Measurements from ENCODE around the gene SLC4A11.

Gene SLC4A11

DNA sequence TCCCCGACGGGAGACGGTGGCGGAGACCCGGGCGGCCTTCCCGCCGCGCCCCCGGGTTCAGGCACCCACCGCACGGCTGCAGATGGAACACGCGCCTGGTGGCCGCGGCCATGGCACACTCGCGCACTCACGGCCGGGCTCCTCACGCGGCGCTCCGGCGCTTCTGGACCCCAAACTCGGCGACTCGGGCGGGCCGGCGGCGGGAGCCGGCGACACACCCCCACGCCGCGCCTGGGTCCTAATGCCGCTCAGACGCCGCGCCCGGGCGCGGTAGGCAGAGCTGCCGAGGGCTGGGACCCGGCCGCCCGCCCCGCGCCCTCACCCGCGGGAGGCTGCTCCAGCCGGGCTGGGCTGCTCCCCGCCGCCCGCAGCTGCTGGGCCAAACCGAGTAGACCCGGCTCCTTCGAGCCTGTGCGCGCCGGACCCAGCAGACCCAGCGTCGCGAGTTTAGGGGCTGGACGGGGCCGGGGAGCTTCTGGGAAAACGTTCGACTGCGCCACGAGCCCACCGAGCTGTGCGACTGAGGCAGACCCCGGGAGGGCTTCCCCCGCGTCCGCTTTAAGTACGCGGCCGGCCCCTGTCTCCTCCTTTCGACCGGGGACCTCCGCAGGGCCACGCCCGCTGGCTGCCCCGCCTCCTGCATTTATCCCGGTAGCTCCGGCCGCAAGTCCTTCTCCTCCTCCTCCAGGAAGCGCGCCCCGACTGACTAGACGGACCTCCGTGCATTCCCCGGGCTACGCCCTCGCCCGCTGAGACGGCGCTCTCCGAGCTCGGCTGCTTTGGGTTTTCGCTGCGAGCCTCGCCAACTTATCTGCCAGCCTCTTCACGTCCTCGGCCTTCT lies at the start of gene SLC4A11:
Gene SLC4A11, minus strand, starts transcription at position 165 of the 841 bp plus-strand sequence. Its CDS starts 53 bp downstream, at position 112.
- no peak for TF ChIP-seq Cebpa-rat (IDR thresholded peaks at IDR 0.05)
- Histone ChIP-seq H4K20me1 (peaks cover 0 to 53% (median 21%) of the 10 kb centered on the region in 11 experiments; a peak in 13 of 22 replicates), H3K36me3 (no peaks in the 10 kb centered on the region), H3K27ac (peak within 1 kb of the TSS in 4 of 11 experiments; percentile 20 to 63 (median 40); a peak in 5 of 22 replicates), H3K27me3 (peaks cover 61 to 93% (median 76%) of the 10 kb centered on the region in 11 experiments), H3K9me3 (replicated peaks in 1 of 11) (no peaks in the 10 kb centered on the region), H3K4me3 (peak within 1 kb of the TSS; percentile 66 to 92 (median 75)), H3K9ac (peak within 1 kb of the TSS; percentile 41 to 83 (median 71)), H3K4me1 (peaks cover 0 to 26% (median 17%) of the 10 kb centered on the region in 10 experiments; a peak in 15 of 20 replicates), H3K4me2 (peak within 1 kb of the TSS; percentile 91 to 98 (median 96))

DNA sequence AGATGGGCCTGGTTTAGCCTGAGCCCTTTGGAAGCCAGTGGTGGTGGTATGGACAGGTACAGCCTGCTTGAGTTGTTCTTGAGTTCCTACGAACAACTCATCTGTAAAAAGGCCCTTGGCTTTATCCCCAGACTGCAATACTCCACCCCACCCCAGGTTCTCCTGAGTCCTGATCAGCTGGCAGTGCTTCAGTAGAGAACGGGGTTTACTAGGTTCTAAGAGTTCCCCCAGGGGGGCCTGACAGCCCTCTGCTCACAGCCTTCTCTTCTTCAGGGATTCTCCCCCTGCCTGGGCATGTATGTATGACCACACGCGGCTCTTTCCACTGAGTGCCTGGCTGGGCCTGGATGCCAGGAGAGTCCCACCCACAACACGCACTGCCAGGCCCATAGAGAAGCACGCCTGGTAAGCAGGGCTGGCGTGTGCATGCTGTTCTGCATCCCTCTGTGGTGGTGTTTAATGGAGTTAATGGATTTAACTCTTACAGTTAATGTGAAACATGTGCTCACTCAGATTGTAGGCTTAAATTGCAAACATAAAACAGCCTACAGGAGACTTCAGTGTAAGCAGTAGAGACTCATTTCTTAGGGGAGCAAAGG lies 44.3 kb upstream of the SLC4A11 start:
- no peak overlapping the region for H3K27ac ChIP-seq
- peaks cover 0 to 15% (median 3%) of the 10 kb centered on the region in 10 experiments; a peak in 6 of 20 replicates for H3K4me1 ChIP-seq
- TF ChIP-seq Cebpa-rat (IDR thresholded peaks at IDR 0.05) = no peak
- H3K9ac ChIP-seq = no peak overlapping the region
- no peaks in the 10 kb centered on the region for H3K9me3 ChIP-seq (replicated peaks in 1 of 11)
- peaks cover 55 to 99% (median 73%) of the 10 kb centered on the region in 11 experiments for H3K36me3 ChIP-seq
- H3K27me3 ChIP-seq = no peaks in the 10 kb centered on the region
- peaks cover 0 to 9% (median 0%) of the 10 kb centered on the region in 11 experiments; a peak in 2 of 22 replicates for H4K20me1 ChIP-seq
- no peak overlapping the region for H3K4me3 ChIP-seq
- peak overlapping the region in 4 of 11 experiments; percentile 10 to 38 (median 20); a peak in 3 of 22 replicates for H3K4me2 ChIP-seq

DNA sequence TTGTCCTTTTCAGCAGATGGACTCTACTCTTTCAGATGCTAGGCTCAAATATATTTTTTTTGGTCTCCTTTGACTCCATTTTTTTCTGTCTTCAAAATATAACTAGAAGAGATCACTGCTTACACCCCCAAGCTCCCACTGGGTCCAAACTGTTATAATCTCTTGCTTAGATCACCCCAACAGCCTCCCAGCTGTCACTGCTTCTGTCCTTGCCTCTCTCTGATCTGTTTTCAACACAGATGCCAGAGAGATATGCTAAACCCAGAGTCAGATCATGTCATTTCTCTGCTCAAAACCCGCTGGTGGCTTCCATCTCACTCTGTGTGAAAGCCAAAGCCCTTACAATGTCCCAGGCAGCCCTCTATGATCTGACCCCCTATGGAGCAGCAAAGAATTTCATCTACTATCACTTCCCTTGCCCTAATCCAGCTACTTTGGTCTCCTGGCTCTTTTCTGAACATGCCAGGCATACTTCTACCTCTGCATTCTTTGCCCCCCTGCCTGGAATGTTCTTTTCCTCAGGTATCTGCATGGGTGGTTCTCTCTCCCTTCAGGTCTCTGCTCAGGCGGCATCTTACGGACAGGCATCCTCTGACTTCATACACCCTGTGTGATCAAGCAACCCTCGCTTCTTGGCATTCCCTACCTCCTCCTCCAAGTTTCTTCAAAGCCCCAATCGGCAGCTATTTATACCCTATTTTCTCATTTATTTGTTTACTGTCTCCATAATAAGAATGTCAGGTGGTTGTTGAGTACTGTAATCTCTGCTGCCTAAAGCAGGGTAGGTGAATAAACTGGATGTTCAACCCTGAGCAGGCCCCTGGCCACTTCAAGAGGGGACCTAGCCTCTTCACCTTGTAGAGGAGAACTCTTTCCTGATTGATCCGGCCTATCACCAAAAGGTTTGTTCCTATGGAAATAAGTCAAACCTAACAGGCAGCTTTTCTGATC lies 43.6 kb upstream of the SLC4A11 start:
- Histone ChIP-seq H3K27me3 (no peaks in the 10 kb centered on the region), H3K9me3 (replicated peaks in 1 of 11) (no peaks in the 10 kb centered on the region), H3K4me1 (peaks cover 0 to 15% (median 3%) of the 10 kb centered on the region in 10 experiments; a peak in 6 of 20 replicates), H3K27ac (no peak overlapping the region), H3K4me3 (no peak overlapping the region), H3K4me2 (no peak overlapping the region), H3K9ac (no peak overlapping the region), H3K36me3 (peaks cover 58 to 99% (median 73%) of the 10 kb centered on the region in 11 experiments), H4K20me1 (peaks cover 0 to 9% (median 0%) of the 10 kb centered on the region in 11 experiments; a peak in 2 of 22 replicates)
- TF ChIP-seq Cebpa-rat (IDR thresholded peaks at IDR 0.05) = no peak

DNA sequence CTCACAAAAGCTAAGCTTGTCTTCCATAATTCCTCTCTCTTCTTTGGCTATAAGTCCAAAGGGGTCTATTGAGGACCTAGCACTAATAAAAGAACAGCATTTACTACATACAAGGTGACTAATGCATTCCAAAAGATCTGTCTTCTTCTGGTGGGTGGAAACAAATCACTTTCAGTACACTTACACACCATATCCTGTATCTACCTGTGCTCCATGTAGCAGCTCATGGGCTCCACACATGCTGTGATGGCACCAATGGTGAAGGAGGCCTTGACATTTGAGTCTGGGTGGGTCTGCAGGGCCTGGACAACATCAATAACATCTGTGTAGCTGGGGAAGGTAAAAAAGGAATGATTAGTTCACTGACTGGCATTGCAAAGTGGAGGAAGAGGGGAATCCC lies 42.4 kb upstream of the SLC4A11 start:
- H3K27me3 ChIP-seq = no peaks in the 10 kb centered on the region
- H4K20me1 ChIP-seq = peaks cover 0 to 12% (median 0%) of the 10 kb centered on the region in 11 experiments; a peak in 3 of 22 replicates
- peaks cover 0 to 15% (median 3%) of the 10 kb centered on the region in 10 experiments; a peak in 6 of 20 replicates for H3K4me1 ChIP-seq
- TF ChIP-seq Cebpa-rat (IDR thresholded peaks at IDR 0.05) = no peak
- H3K9me3 ChIP-seq (replicated peaks in 1 of 11) = no peaks in the 10 kb centered on the region
- H3K36me3 ChIP-seq = peaks cover 58 to 99% (median 73%) of the 10 kb centered on the region in 11 experiments
- H3K27ac ChIP-seq = no peak overlapping the region
- no peak overlapping the region for H3K4me3 ChIP-seq
- H3K9ac ChIP-seq = no peak overlapping the region
- no peak overlapping the region for H3K4me2 ChIP-seq

DNA sequence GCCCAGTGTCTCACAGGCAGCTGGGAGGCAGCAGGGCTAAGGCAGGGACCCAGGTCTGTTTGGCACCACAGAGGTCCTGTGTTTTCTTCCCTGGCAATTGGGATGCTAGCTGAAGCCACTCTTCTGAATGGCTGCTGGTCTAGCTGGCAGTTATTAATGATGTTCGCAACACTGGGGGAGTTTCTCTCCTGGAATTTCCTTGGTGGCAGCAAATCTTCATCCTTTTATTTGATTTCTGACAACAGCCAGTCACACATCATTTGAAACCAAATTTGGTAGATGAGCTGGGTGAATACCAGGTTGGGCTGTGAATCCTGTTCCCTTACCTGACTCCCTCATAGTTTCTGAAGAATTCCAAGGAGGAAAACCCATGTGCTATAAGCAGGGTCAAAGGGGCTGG lies 40.8 kb upstream of the SLC4A11 start:
- Histone ChIP-seq H3K27me3 (no peaks in the 10 kb centered on the region), H3K36me3 (peaks cover 66 to 100% (median 81%) of the 10 kb centered on the region in 11 experiments), H3K9me3 (replicated peaks in 1 of 11) (no peaks in the 10 kb centered on the region), H3K4me3 (no peak overlapping the region), H4K20me1 (peaks cover 0 to 14% (median 0%) of the 10 kb centered on the region in 11 experiments; a peak in 3 of 22 replicates), H3K4me2 (no peak overlapping the region), H3K9ac (no peak overlapping the region), H3K4me1 (peaks cover 0 to 13% (median 3%) of the 10 kb centered on the region in 10 experiments; a peak in 6 of 20 replicates), H3K27ac (no peak overlapping the region)
- TF ChIP-seq Cebpa-rat (IDR thresholded peaks at IDR 0.05) = no peak

DNA sequence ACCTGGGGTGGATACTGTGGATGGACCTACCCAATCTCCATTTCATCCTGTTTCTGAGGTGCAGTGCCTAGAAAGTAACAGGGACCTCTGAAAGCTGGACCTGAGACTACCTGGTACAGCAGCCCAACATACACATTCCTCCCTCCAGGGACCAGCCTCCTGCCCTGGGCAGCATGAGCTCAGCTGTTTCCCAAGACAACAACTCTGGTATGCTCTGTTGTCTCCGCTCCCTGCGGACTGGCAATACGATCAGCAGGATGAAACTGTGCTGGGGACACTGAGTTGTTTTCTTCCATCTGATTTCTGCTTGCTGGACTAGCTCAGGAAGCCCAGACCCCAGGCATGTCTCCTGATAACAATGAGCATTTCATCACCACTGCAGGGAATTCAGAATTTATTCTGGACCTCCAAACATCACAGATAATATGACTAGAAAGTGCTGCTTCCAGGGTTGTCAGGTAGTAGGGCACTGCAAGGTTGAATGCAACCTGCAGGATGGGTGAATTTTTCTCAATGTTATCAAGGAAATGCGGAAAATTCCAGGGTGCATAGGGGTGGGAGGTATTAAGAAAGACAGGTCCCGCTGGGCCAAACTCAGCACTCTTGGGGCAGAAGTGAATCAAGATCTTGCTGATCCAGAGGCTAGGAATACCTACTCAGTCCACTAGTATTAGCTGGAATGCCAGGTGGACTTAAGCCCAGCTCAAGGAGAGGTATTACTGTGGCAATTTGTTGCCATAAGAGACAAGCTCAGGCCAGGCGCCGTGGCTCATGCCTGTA lies 38.9 kb upstream of the SLC4A11 start:
- Histone ChIP-seq H3K4me3 (no peak overlapping the region), H3K4me1 (no peaks in the 10 kb centered on the region), H3K4me2 (no peak overlapping the region), H3K27ac (no peak overlapping the region), H3K36me3 (peaks cover 78 to 100% (median 90%) of the 10 kb centered on the region in 11 experiments), H3K27me3 (no peaks in the 10 kb centered on the region), H3K9ac (no peak overlapping the region), H4K20me1 (peaks cover 0 to 15% (median 0%) of the 10 kb centered on the region in 11 experiments; a peak in 3 of 22 replicates), H3K9me3 (replicated peaks in 1 of 11) (no peaks in the 10 kb centered on the region)
- TF ChIP-seq Cebpa-rat (IDR thresholded peaks at IDR 0.05) = no peak

DNA sequence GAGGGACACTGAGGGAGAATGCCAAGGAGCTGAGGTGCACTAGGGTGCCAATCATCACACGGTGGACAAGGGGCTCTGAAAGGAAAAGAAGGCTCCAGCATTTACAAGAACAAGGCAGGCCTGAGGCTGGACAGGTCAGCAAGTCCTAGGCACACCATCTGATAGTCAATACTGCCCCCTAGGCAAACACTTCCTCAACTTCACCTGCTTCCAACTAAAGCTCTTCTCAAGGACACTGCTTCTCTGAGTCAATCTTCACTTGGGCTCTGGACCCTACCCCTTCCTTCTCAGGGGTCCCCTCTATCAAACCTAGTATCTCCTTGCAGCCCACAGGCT lies 37.7 kb upstream of the SLC4A11 start:
- Histone ChIP-seq H3K4me2 (no peak overlapping the region), H3K9ac (no peak overlapping the region), H3K4me1 (no peaks in the 10 kb centered on the region), H4K20me1 (peaks cover 0 to 15% (median 0%) of the 10 kb centered on the region in 11 experiments; a peak in 3 of 22 replicates), H3K36me3 (peaks cover 76 to 100% (median 91%) of the 10 kb centered on the region in 11 experiments), H3K4me3 (no peak overlapping the region), H3K27ac (no peak overlapping the region), H3K27me3 (no peaks in the 10 kb centered on the region), H3K9me3 (replicated peaks in 1 of 11) (no peaks in the 10 kb centered on the region)
- no peak for TF ChIP-seq Cebpa-rat (IDR thresholded peaks at IDR 0.05)
